DOHH2 (cell line): ENCODE data around the gene TIAM2.

Experiments used
- H3F3A ChIP-seq: fragments of 200-600 bp; sonication (generic), shearing (Covaris generic); 2 replicates; pipeline ENCODE4 v1.6.0; 2016; ENCODE audit warnings: antibody characterized with exemption, mild to moderate bottlenecking; ENCODE audit not compliant: control insufficient read depth, insufficient read depth
- H3K27ac ChIP-seq: fragments of 200-600 bp; sonication (generic); 2 replicates; pipeline ENCODE4 v1.5.1; 2014; ENCODE audit warnings: low read depth, mild to moderate bottlenecking, low read length, moderate library complexity
- H3K27me3 ChIP-seq: fragments of 200-600 bp; sonication (generic); 2 replicates; pipeline ENCODE4 v1.6.1; 2014; ENCODE audit warnings: mild to moderate bottlenecking, low read length, mixed read lengths; ENCODE audit not compliant: control insufficient read depth
- H3K36me3 ChIP-seq: fragments of 200-600 bp; sonication (generic); 2 replicates; pipeline ENCODE4 v1.6.1; 2014; ENCODE audit warnings: mild to moderate bottlenecking, low read length, moderate library complexity, mixed read lengths; ENCODE audit not compliant: control insufficient read depth
- H3K4me1 ChIP-seq: fragments of 200-600 bp; sonication (generic); 2 replicates; pipeline ENCODE4 v1.6.1; 2014; ENCODE audit warnings: mild to moderate bottlenecking, low read length, mixed read lengths; ENCODE audit not compliant: control insufficient read depth
- H3K4me2 ChIP-seq: fragments of 200-600 bp; sonication (generic); 2 replicates; pipeline ENCODE4 v1.6.0; 2014; ENCODE audit warnings: mild to moderate bottlenecking, low read length, moderate library complexity
- H3K4me3 ChIP-seq: fragments of 200-600 bp; sonication (generic); 2 replicates; pipeline ENCODE4 v1.5.1; 2014; ENCODE audit warnings: mild to moderate bottlenecking, low read length, mixed read lengths
- H3K79me2 ChIP-seq: fragments of 200-600 bp; sonication (generic); 2 replicates; pipeline ENCODE4 v1.6.1; 2014; ENCODE audit warnings: mild to moderate bottlenecking, low read length, mixed read lengths; ENCODE audit not compliant: control insufficient read depth
- H3K9me2 ChIP-seq: fragments of 200-600 bp; sonication (generic); replicated peaks from 2 replicates; pipeline ENCODE4 v1.6.1; 2014; ENCODE audit warnings: mild to moderate bottlenecking, low read length, mixed read lengths; ENCODE audit not compliant: control insufficient read depth
- H3K9me3 ChIP-seq: fragments of 200-600 bp; sonication (generic); 2 replicates; pipeline ENCODE4 v1.6.1; 2014; ENCODE audit warnings: antibody characterized with exemption, low read length, mixed read lengths; ENCODE audit not compliant: control insufficient read depth, insufficient read depth
- H4K20me1 ChIP-seq: fragments of 200-600 bp; sonication (generic); 2 replicates; pipeline ENCODE4 v1.6.0; 2014; ENCODE audit warnings: low read depth, mild to moderate bottlenecking, antibody characterized with exemption, low read length, moderate library complexity; ENCODE audit not compliant: control insufficient read depth, insufficient read depth
- EZH2phosphoT487 ChIP-seq: fragments of 200-600 bp; sonication (generic); IDR thresholded peaks from 2 replicates; pipeline ENCODE4 v1.6.1; 2017; ENCODE audit warnings: borderline replicate concordance, mild to moderate bottlenecking, antibody characterized with exemption, low read length, moderate library complexity, mixed read lengths
- TF ChIP-seq, protein P1 (sequence below): fragments of 200-600 bp; sonication (generic); IDR thresholded peaks from one replicate; pipeline ENCODE4 v1.5.1; 2014; ENCODE audit warnings: antibody characterized with exemption, mild to moderate bottlenecking, low read depth, low read length; ENCODE audit not compliant: poor library complexity, severe bottlenecking

Gene TIAM2

GRCh38 chr6:155195903-155196302 is 200.8 kb downstream of the TIAM2 start:
- TF ChIP-seq, protein P1, sequence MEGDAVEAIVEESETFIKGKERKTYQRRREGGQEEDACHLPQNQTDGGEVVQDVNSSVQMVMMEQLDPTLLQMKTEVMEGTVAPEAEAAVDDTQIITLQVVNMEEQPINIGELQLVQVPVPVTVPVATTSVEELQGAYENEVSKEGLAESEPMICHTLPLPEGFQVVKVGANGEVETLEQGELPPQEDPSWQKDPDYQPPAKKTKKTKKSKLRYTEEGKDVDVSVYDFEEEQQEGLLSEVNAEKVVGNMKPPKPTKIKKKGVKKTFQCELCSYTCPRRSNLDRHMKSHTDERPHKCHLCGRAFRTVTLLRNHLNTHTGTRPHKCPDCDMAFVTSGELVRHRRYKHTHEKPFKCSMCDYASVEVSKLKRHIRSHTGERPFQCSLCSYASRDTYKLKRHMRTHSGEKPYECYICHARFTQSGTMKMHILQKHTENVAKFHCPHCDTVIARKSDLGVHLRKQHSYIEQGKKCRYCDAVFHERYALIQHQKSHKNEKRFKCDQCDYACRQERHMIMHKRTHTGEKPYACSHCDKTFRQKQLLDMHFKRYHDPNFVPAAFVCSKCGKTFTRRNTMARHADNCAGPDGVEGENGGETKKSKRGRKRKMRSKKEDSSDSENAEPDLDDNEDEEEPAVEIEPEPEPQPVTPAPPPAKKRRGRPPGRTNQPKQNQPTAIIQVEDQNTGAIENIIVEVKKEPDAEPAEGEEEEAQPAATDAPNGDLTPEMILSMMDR = no peak
- no peak for TF ChIP-seq EZH2phosphoT487
- no peaks in the 10 kb centered on the region for H3K4me1 ChIP-seq
- H4K20me1 ChIP-seq = no peaks in the 10 kb centered on the region
- no peaks in the 10 kb centered on the region for H3K9me3 ChIP-seq
- H3K4me3 ChIP-seq = no peak overlapping the region
- no peak overlapping the region for H3K27ac ChIP-seq
- H3K9me2 ChIP-seq = no peaks in the 10 kb centered on the region
- H3K4me2 ChIP-seq = no peak overlapping the region
- H3K79me2 ChIP-seq = no peaks in the 10 kb centered on the region
- no peaks in the 10 kb centered on the region for H3F3A ChIP-seq
- 0 out of 2 replicates have a peak, but pooled peaks cover 3% of the 10 kb centered on the region for H3K27me3 ChIP-seq
- H3K36me3 ChIP-seq = no peaks in the 10 kb centered on the region

- Histone ChIP-seq H3K4me1 (no peaks in the 10 kb centered on the region), H3K9me3 (no peaks in the 10 kb centered on the region), H3K4me2 (no peak overlapping the region), H3F3A (no peaks in the 10 kb centered on the region), H3K4me3 (no peak overlapping the region), H3K79me2 (no peaks in the 10 kb centered on the region), H3K27ac (no peak overlapping the region), H3K27me3 (0 out of 2 replicates have a peak, but pooled peaks cover 3% of the 10 kb centered on the region), H4K20me1 (no peaks in the 10 kb centered on the region), H3K36me3 (no peaks in the 10 kb centered on the region), H3K9me2 (no peaks in the 10 kb centered on the region)
- TF ChIP-seq EZH2phosphoT487 = no peak
- TF ChIP-seq, protein P1 = no peak
Measured at GRCh38 chr6:155196911-155197310, 201.8 kb downstream of the TIAM2 start.

DNA sequence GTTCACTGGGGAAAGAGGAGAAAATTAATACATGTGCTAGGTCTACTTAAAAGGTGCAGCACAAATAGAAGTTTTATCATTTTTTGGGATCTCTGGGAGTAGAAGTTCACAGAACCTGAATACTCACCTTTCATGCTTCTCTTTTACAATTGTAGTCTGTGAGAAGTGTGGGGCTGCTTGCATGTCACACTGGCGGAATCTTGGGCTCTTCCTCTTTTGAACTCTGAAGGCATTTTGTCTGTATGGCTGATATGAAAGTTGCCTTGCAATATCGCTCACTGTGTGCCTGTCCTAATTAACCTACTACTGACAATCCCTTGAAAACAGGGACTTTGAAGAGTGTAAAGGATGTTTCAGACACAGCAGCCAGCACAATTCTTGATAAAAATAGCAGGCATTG is 202.8 kb downstream of the TIAM2 start:
- TF ChIP-seq, protein P1 = no peak
- no peak for TF ChIP-seq EZH2phosphoT487
- Histone ChIP-seq H3K9me2 (no peaks in the 10 kb centered on the region), H3K9me3 (no peaks in the 10 kb centered on the region), H3F3A (no peaks in the 10 kb centered on the region), H3K79me2 (no peaks in the 10 kb centered on the region), H3K27ac (no peak overlapping the region), H3K27me3 (0 out of 2 replicates have a peak, but pooled peaks cover 3% of the 10 kb centered on the region), H4K20me1 (no peaks in the 10 kb centered on the region), H3K4me2 (no peak overlapping the region), H3K4me3 (no peak overlapping the region), H3K4me1 (no peaks in the 10 kb centered on the region), H3K36me3 (no peaks in the 10 kb centered on the region)
